ENCODE measurements around the gene GGT6.
"Not testable (repeated sequence)": the region's sequence is repeated elsewhere in the genome, so short reads cannot be mapped to it uniquely, and the experiment has no call there.

The GGT6 gene

DNA sequence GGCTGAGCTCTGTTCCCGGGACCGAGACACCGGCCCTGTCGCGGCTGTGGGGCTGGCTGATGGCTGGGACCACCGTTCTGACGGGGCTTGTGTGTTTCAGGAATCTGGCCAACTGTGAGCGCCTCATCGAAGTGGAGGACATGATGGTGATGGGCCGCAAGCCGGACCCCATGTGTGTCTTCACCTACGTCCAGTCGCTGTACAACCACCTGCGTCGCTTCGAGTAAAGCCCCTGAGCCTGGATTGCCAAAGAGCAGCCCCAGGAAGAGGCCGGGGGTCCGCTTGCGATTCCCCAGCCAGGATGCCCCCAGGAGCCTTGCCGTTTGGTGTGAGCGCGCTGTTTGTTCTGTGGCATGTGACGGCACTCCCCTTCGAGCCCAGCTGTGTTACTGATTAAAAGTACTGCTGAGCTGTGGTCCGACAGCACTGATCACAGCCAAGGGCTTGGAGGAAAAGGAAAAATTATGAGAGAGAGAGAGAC lies 46.9 kb upstream of the GGT6 start:
- TF ChIP-seq POLR2AphosphoS5 (IDR thresholded peaks at IDR 0.05; ENCODE audit: low read depth) (no peak), GABPA (IDR thresholded peaks at IDR 0.05; ENCODE audit: low read depth) (no peak), SPI1 (IDR thresholded peaks at IDR 0.05; ENCODE audit: borderline replicate concordance, low read depth) (no peak)
- TF ChIP-seq, protein P1, sequence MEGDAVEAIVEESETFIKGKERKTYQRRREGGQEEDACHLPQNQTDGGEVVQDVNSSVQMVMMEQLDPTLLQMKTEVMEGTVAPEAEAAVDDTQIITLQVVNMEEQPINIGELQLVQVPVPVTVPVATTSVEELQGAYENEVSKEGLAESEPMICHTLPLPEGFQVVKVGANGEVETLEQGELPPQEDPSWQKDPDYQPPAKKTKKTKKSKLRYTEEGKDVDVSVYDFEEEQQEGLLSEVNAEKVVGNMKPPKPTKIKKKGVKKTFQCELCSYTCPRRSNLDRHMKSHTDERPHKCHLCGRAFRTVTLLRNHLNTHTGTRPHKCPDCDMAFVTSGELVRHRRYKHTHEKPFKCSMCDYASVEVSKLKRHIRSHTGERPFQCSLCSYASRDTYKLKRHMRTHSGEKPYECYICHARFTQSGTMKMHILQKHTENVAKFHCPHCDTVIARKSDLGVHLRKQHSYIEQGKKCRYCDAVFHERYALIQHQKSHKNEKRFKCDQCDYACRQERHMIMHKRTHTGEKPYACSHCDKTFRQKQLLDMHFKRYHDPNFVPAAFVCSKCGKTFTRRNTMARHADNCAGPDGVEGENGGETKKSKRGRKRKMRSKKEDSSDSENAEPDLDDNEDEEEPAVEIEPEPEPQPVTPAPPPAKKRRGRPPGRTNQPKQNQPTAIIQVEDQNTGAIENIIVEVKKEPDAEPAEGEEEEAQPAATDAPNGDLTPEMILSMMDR (IDR thresholded peaks at IDR 0.05; ENCODE audit: insufficient read depth, low read length), result no peak
- TF ChIP-seq, protein P2, sequence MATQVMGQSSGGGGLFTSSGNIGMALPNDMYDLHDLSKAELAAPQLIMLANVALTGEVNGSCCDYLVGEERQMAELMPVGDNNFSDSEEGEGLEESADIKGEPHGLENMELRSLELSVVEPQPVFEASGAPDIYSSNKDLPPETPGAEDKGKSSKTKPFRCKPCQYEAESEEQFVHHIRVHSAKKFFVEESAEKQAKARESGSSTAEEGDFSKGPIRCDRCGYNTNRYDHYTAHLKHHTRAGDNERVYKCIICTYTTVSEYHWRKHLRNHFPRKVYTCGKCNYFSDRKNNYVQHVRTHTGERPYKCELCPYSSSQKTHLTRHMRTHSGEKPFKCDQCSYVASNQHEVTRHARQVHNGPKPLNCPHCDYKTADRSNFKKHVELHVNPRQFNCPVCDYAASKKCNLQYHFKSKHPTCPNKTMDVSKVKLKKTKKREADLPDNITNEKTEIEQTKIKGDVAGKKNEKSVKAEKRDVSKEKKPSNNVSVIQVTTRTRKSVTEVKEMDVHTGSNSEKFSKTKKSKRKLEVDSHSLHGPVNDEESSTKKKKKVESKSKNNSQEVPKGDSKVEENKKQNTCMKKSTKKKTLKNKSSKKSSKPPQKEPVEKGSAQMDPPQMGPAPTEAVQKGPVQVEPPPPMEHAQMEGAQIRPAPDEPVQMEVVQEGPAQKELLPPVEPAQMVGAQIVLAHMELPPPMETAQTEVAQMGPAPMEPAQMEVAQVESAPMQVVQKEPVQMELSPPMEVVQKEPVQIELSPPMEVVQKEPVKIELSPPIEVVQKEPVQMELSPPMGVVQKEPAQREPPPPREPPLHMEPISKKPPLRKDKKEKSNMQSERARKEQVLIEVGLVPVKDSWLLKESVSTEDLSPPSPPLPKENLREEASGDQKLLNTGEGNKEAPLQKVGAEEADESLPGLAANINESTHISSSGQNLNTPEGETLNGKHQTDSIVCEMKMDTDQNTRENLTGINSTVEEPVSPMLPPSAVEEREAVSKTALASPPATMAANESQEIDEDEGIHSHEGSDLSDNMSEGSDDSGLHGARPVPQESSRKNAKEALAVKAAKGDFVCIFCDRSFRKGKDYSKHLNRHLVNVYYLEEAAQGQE (IDR thresholded peaks at IDR 0.05; ENCODE audit: insufficient replicate concordance, low read depth), result no peak
- peaks cover 3% of the 10 kb centered on the region for H3K27me3 ChIP-seq (ENCODE audit: insufficient read depth, poor library complexity, severe bottlenecking)
- no peak overlapping the region for H3K4me3 ChIP-seq (replicated peaks; ENCODE audit: insufficient read depth, low read length)
- no peak for DNase-seq (ENCODE audit: low read depth in 1 of 2, low spot score in 1 of 2)
- H3K27ac ChIP-seq (replicated peaks), result no peak overlapping the region

GRCh38 chr17:4605826-4606225 lies 45.4 kb upstream of the GGT6 start:
- Histone ChIP-seq H3K27me3 (ENCODE audit: insufficient read depth, poor library complexity, severe bottlenecking) (peaks cover 3% of the 10 kb centered on the region), H3K27ac (replicated peaks) (no peak overlapping the region), H3K4me3 (replicated peaks; ENCODE audit: insufficient read depth, low read length) (no peak overlapping the region)
- DNase-seq (ENCODE audit: low read depth in 1 of 2, low spot score in 1 of 2), result no peak
- no peak for TF ChIP-seq POLR2AphosphoS5 (IDR thresholded peaks at IDR 0.05; ENCODE audit: low read depth)
- TF ChIP-seq, protein P2 (IDR thresholded peaks at IDR 0.05; ENCODE audit: insufficient replicate concordance, low read depth), result no peak
- TF ChIP-seq, protein P1 (IDR thresholded peaks at IDR 0.05; ENCODE audit: insufficient read depth, low read length), result no peak
- no peak for TF ChIP-seq SPI1 (IDR thresholded peaks at IDR 0.05; ENCODE audit: borderline replicate concordance, low read depth)
- no peak for TF ChIP-seq GABPA (IDR thresholded peaks at IDR 0.05; ENCODE audit: low read depth)

- H3K4me3 ChIP-seq (replicated peaks; ENCODE audit: insufficient read depth, low read length); DNase-seq (ENCODE audit: low read depth in 1 of 2, low spot score in 1 of 2); H3K27me3 ChIP-seq (ENCODE audit: insufficient read depth, poor library complexity, severe bottlenecking); H3K27ac ChIP-seq (replicated peaks): not testable (repeated sequence)
Observed at GRCh38 chr17:4604736-4605135, 44.4 kb upstream of the GGT6 start.

GRCh38 chr17:4604111-4604644 lies 43.8 kb upstream of the GGT6 start:
- DNase-seq (ENCODE audit: low read depth in 1 of 2, low spot score in 1 of 2), result no peak

More at GRCh38 chr17:4604111-4604644, 43.8 kb upstream of the GGT6 start:
- TF ChIP-seq, protein P2 (IDR thresholded peaks at IDR 0.05; ENCODE audit: insufficient replicate concordance, low read depth), result no peak
- TF ChIP-seq POLR2AphosphoS5 (IDR thresholded peaks at IDR 0.05; ENCODE audit: low read depth) (no peak), SPI1 (IDR thresholded peaks at IDR 0.05; ENCODE audit: borderline replicate concordance, low read depth) (no peak), GABPA (IDR thresholded peaks at IDR 0.05; ENCODE audit: low read depth) (no peak)
- TF ChIP-seq, protein P1 (IDR thresholded peaks at IDR 0.05; ENCODE audit: insufficient read depth, low read length), result no peak
- Histone ChIP-seq H3K4me3 (replicated peaks; ENCODE audit: insufficient read depth, low read length) (no peak overlapping the region), H3K27ac (replicated peaks) (no peak overlapping the region), H3K27me3 (ENCODE audit: insufficient read depth, poor library complexity, severe bottlenecking) (peaks cover 3% of the 10 kb centered on the region)

Data from HL-60 (cell line).